IMR-90 (cell line): ENCODE results near the gene NFAT5.

Experiments
- CEBPB ChIP-seq: IDR thresholded peaks from 2 replicates; pipeline ENCODE4 v1.6.1; 2012; ENCODE audit warnings: low read depth, low read length, improper control_type of control experiment
- MAFK ChIP-seq: IDR thresholded peaks from 2 replicates; pipeline ENCODE4 v1.6.1; 2012; ENCODE audit warnings: low read depth, low read length, improper control_type of control experiment
- POLR2A ChIP-seq: IDR thresholded peaks from 2 replicates; pipeline ENCODE4 v1.6.1; 2012; ENCODE audit warnings: mild to moderate bottlenecking, low read depth, low read length
- TF ChIP-seq, protein P1 (sequence below): conservative IDR thresholded peaks from 2 replicates; pipeline ENCODE4 v1.5.1; 2012; ENCODE audit warnings: mild to moderate bottlenecking, low read depth, low read length, improper control_type of control experiment
- TF ChIP-seq, protein P2 (sequence below): fragments of 150-350 bp; IDR thresholded peaks from 2 replicates; pipeline ENCODE4 v1.6.1; 2017; ENCODE audit warnings: mild to moderate bottlenecking, antibody characterized with exemption, low read length, low read depth

DNA sequence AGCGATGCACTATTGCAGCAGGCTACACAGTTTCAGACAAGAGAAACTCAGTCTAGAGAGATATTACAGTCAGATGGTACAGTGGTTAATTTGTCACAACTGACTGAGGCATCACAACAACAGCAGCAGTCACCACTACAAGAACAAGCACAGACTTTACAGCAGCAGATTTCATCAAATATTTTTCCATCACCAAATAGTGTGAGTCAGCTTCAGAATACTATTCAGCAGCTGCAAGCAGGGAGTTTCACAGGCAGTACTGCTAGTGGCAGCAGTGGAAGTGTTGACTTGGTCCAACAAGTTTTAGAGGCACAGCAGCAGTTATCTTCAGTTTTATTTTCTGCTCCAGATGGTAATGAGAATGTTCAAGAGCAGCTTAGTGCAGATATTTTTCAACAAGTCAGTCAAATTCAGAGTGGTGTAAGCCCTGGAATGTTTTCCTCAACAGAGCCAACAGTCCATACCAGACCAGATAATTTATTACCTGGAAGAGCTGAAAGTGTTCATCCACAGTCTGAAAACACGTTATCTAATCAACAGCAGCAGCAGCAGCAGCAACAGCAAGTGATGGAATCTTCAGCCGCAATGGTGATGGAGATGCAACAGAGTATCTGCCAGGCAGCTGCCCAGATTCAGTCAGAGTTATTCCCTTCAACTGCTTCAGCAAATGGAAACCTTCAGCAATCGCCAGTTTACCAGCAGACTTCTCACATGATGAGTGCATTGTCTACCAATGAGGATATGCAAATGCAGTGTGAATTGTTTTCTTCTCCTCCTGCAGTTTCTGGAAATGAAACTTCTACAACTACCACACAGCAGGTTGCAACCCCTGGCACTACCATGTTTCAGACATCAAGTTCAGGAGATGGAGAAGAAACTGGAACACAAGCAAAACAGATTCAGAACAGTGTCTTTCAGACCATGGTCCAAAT, 126.5 kb downstream of the NFAT5 start:
- TF ChIP-seq, protein P1, sequence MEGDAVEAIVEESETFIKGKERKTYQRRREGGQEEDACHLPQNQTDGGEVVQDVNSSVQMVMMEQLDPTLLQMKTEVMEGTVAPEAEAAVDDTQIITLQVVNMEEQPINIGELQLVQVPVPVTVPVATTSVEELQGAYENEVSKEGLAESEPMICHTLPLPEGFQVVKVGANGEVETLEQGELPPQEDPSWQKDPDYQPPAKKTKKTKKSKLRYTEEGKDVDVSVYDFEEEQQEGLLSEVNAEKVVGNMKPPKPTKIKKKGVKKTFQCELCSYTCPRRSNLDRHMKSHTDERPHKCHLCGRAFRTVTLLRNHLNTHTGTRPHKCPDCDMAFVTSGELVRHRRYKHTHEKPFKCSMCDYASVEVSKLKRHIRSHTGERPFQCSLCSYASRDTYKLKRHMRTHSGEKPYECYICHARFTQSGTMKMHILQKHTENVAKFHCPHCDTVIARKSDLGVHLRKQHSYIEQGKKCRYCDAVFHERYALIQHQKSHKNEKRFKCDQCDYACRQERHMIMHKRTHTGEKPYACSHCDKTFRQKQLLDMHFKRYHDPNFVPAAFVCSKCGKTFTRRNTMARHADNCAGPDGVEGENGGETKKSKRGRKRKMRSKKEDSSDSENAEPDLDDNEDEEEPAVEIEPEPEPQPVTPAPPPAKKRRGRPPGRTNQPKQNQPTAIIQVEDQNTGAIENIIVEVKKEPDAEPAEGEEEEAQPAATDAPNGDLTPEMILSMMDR = no peak
- TF ChIP-seq, protein P2, sequence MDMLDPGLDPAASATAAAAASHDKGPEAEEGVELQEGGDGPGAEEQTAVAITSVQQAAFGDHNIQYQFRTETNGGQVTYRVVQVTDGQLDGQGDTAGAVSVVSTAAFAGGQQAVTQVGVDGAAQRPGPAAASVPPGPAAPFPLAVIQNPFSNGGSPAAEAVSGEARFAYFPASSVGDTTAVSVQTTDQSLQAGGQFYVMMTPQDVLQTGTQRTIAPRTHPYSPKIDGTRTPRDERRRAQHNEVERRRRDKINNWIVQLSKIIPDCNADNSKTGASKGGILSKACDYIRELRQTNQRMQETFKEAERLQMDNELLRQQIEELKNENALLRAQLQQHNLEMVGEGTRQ = no peak
- TF ChIP-seq MAFK (no peak), POLR2A (no peak), CEBPB (no peak)
